Measurements from ENCODE around the gene IER2. TPM values are rescaled to one million over a fixed set of nuclear protein-coding genes. Genes with fewer than 3 reads are reported as not detected.

Gene IER2
- total and polyA plus RNA-seq, 2 of the 8 experiments (the other 6 are each of a cell fraction or from before 2014, with no cell fraction given): 84.5 to 138 TPM

- H4K5ac ChIP-seq (ENCODE audit: insufficient read length, low read depth, low read length): peak overlapping the region; percentile 29
- H3K4ac ChIP-seq (replicated peaks; ENCODE audit: insufficient read length, low read depth, low read length): no peak overlapping the region
- WGBS, 2 experiments (ENCODE audit: extremely low coverage in 1 of 2, insufficient coverage in 1 of 2, insufficient read length in 1 of 2, insufficient replicate concordance in 2 of 2, low coverage in 1 of 2, low lambda C conversion rate in 2 of 2, missing lambda C conversion rate in 1 of 2): 4% methylated on average over 18 of the region's 18 CpGs; no CpG with 5 or more reads in 1 of the 2 experiments
- H4K20me1 ChIP-seq (replicated peaks in 1 of 2; ENCODE audit: control insufficient read depth in 1 of 2, insufficient read depth in 2 of 2, low read length in 2 of 2): peaks cover 18 to 21% of the 10 kb centered on the region in 2 experiments
- H3K23me2 ChIP-seq (ENCODE audit: low read depth, low read length): peaks cover 8% of the 10 kb centered on the region; the same call in 1 of the 2 replicates
- no peak overlapping the region for H3K23ac ChIP-seq (ENCODE audit: insufficient read length)
- peaks cover 26 to 41% of the 10 kb centered on the region in 2 experiments for H3K79me2 ChIP-seq (ENCODE audit: control insufficient read depth in 1 of 2, insufficient read depth in 2 of 2, low read length in 2 of 2)
- no peak overlapping the region for H2BK20ac ChIP-seq (ENCODE audit: low read length)
- H3K4me3 ChIP-seq (ENCODE audit: extremely low read depth in 1 of 4, insufficient read depth in 2 of 4, low read depth in 3 of 4, low read length in 4 of 4): peak overlapping the region; percentile 80 to 96 (median 90)
- no peak overlapping the region for H4K91ac ChIP-seq (replicated peaks; ENCODE audit: insufficient read length, low read length)
- H3K9ac ChIP-seq (replicated peaks in 1 of 4; ENCODE audit: extremely low read depth in 1 of 4, low read depth in 3 of 4, low read length in 3 of 4): peak overlapping the region; percentile 92 to 98 (median 94)
- H3K79me1 ChIP-seq (ENCODE audit: low read depth, low read length): peaks cover 19% of the 10 kb centered on the region
- no peak overlapping the region for H2BK15ac ChIP-seq (ENCODE audit: low read length)
- H2BK5ac ChIP-seq (ENCODE audit: low read depth, low read length): 0 out of 2 replicates have a peak overlapping the region, but pooled peaks have one; percentile 85
- peak overlapping the region; percentile 88 for H3K27ac ChIP-seq (ENCODE audit: low read depth, low read length)
- ChIA-PET CTCF (ENCODE audit: partially characterized antibody) (interaction anchor here (0.9 to 1.1 kb wide), 5 partner anchors 10 to 34 kb away, joined by 3 to 4 read pairs (median 3); partner anchors contain the start of genes IER2 and STX10), POLR2A (ENCODE audit: partially characterized antibody) (interaction anchor here (0.8 to 19.5 kb wide), 9 partner anchors 11 to 225 kb away, joined by 4 to 228 read pairs (median 49); partner anchors contain the start of genes GCDH, IER2, LYL1 and STX10)
- H3K4me1 ChIP-seq (replicated peaks in 1 of 4; ENCODE audit: control insufficient read depth in 3 of 4, insufficient read depth in 4 of 4, low read length in 3 of 4): peaks cover 14 to 23% (median 19%) of the 10 kb centered on the region in 4 experiments
- peaks cover 3 to 13% (median 7%) of the 10 kb centered on the region in 4 experiments; a peak in 5 of 8 replicates for H3K36me3 ChIP-seq (ENCODE audit: control insufficient read depth in 2 of 4, insufficient read depth in 4 of 4, low read length in 3 of 4)
- H2AK5ac ChIP-seq (ENCODE audit: low read depth, low read length): no peak overlapping the region
- DNase-seq (ENCODE audit: low read depth in 1 of 2, low spot score in 2 of 2) (no peak), FAIRE-seq (no peak)
- no peak overlapping the region for H2BK120ac ChIP-seq (replicated peaks; ENCODE audit: low read depth, low read length)
- H2BK12ac ChIP-seq (ENCODE audit: low read depth, low read length): no peak overlapping the region
- H3K18ac ChIP-seq (ENCODE audit: extremely low read depth, low read length): no peak overlapping the region
- no peak overlapping the region for H2AFZ ChIP-seq (ENCODE audit: low read length)
- H3K27me3 ChIP-seq (replicated peaks in 1 of 4; ENCODE audit: control insufficient read depth in 3 of 4, extremely low read depth in 1 of 4, insufficient read depth in 3 of 4, low read length in 3 of 4): no peaks in the 10 kb centered on the region
- H3K9me3 ChIP-seq (ENCODE audit: insufficient read depth in 2 of 2, low read depth in 1 of 2, low read length in 1 of 2): no peaks in the 10 kb centered on the region
- peak overlapping the region; percentile 68 to 86 for H3K4me2 ChIP-seq (ENCODE audit: insufficient read depth in 1 of 2, low read depth in 2 of 2, low read length in 2 of 2)
- peak overlapping the region; percentile 98; the same call in 1 of the 2 replicates for H4K8ac ChIP-seq (ENCODE audit: extremely low read depth, insufficient read depth, low read length)
- peak overlapping the region; percentile 21 for H3K56ac ChIP-seq (replicated peaks; ENCODE audit: insufficient read length, low read depth, low read length)
- H3K14ac ChIP-seq (ENCODE audit: insufficient read length): no peak overlapping the region
- TF ChIP-seq, protein P1, sequence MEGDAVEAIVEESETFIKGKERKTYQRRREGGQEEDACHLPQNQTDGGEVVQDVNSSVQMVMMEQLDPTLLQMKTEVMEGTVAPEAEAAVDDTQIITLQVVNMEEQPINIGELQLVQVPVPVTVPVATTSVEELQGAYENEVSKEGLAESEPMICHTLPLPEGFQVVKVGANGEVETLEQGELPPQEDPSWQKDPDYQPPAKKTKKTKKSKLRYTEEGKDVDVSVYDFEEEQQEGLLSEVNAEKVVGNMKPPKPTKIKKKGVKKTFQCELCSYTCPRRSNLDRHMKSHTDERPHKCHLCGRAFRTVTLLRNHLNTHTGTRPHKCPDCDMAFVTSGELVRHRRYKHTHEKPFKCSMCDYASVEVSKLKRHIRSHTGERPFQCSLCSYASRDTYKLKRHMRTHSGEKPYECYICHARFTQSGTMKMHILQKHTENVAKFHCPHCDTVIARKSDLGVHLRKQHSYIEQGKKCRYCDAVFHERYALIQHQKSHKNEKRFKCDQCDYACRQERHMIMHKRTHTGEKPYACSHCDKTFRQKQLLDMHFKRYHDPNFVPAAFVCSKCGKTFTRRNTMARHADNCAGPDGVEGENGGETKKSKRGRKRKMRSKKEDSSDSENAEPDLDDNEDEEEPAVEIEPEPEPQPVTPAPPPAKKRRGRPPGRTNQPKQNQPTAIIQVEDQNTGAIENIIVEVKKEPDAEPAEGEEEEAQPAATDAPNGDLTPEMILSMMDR (IDR thresholded peaks at IDR 0.05; ENCODE audit: control extremely low read depth in 1 of 3, insufficient read depth in 1 of 3, low read depth in 1 of 3, low read length in 3 of 3): no peak
- no peak for TF ChIP-seq SP1 (IDR thresholded peaks at IDR 0.05; ENCODE audit: low read depth, low read length)
- no peak for TF ChIP-seq SUZ12 (IDR thresholded peaks at IDR 0.05; ENCODE audit: low read length)
- TF ChIP-seq JUND (IDR thresholded peaks at IDR 0.05; ENCODE audit: low read length): no peak
- TF ChIP-seq GTF2F1 (IDR thresholded peaks at IDR 0.05; ENCODE audit: borderline replicate concordance, low read depth, low read length): no peak
- TF ChIP-seq SIRT6 (IDR thresholded peaks at IDR 0.05; ENCODE audit: low read length): no peak
- TF ChIP-seq, protein P2, sequence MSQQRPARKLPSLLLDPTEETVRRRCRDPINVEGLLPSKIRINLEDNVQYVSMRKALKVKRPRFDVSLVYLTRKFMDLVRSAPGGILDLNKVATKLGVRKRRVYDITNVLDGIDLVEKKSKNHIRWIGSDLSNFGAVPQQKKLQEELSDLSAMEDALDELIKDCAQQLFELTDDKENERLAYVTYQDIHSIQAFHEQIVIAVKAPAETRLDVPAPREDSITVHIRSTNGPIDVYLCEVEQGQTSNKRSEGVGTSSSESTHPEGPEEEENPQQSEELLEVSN (IDR thresholded peaks at IDR 0.05): no peak
- no peak for TF ChIP-seq RBBP5 (IDR thresholded peaks at IDR 0.05; ENCODE audit: borderline replicate concordance, low read depth, low read length)
- TF ChIP-seq CHD2 (IDR thresholded peaks at IDR 0.05; ENCODE audit: low read length): no peak
- no peak for TF ChIP-seq BACH1 (IDR thresholded peaks at IDR 0.05; ENCODE audit: low read length)
- no peak for TF ChIP-seq HDAC6 (IDR thresholded peaks at IDR 0.05; ENCODE audit: low read depth, low read length)
Observed at GRCh38 chr19:13115936-13116281, 34.3 kb upstream of the IER2 start.

All from H1 (cell line).